Choroid plexus epithelial cell (primary cell): ENCODE results near the gene PARD6G.

ENCODE experiments used
- DNase-seq: peaks from one replicate; pipeline ENCODE4 v3.0.0-alpha.2; 2010; ENCODE audit warnings: low read depth
- H3K4me3 ChIP-seq: 2 replicates; pipeline ENCODE4 v1.5.1; 2011; ENCODE audit warnings: low read depth, mild to moderate bottlenecking, control low read depth, low read length, moderate library complexity
- TF ChIP-seq, protein P1 (sequence below): conservative IDR thresholded peaks from 2 replicates; pipeline ENCODE4 v1.5.1; 2011; ENCODE audit warnings: low read depth, mild to moderate bottlenecking, control low read depth, inconsistent platforms, low read length, moderate library complexity

PARD6G gene

DNA sequence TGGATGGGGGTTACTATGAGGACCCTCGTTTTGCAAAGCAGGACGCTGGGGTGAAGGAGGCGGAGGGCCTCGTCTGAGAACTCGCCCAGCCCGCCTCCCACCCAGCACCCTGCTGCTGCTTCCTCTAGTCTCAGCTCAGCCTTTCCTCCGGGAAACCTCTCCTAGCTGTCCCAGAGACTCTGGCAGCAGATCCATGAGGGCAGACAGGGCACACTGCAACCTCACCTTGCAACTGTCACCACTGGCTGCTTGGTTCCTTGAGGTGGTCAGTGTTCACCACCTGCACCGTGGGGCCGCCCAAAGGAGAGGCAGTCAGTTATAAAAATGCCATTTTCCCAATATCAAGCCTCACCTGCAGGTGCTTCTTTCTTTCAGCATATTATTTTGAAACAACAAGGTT, 45.6 kb downstream of the PARD6G start:
- TF ChIP-seq, protein P1, sequence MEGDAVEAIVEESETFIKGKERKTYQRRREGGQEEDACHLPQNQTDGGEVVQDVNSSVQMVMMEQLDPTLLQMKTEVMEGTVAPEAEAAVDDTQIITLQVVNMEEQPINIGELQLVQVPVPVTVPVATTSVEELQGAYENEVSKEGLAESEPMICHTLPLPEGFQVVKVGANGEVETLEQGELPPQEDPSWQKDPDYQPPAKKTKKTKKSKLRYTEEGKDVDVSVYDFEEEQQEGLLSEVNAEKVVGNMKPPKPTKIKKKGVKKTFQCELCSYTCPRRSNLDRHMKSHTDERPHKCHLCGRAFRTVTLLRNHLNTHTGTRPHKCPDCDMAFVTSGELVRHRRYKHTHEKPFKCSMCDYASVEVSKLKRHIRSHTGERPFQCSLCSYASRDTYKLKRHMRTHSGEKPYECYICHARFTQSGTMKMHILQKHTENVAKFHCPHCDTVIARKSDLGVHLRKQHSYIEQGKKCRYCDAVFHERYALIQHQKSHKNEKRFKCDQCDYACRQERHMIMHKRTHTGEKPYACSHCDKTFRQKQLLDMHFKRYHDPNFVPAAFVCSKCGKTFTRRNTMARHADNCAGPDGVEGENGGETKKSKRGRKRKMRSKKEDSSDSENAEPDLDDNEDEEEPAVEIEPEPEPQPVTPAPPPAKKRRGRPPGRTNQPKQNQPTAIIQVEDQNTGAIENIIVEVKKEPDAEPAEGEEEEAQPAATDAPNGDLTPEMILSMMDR, result no peak
- no peak for DNase-seq
- no peak overlapping the region for H3K4me3 ChIP-seq

DNA sequence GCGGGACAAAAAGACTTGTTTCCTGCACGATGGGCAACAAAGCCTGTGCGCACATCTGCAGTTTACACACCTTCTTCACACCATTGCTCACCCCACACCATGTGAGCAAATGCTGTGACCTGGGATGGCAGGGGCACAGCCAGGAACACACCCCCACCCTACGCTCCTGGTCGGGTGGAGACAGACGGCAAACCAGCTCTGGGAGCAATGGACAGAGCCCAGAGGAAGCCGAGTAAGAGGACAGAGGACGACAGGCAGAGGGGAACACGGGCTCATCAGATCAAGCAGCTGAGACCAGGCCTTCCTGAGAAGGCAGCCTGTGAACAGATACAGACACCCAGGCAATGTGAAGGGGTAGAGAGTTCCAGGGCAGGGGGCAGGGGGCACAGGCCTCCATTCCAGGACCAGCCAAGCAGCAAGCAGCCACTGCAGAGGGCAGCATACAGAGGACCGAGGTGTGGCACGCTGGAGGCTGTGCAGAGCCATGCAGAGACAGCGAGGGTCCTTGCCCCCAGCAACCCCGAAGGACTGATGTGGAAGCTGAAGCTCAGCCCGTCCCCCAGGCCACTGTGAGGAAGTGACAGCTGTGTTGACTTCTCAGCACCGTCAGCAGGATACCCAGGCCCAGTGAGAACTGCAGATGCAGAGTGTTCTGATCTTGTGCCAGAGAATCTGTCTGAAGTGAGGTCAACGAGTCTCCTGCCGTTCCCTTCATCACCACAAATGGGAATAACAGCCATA, 46.2 kb downstream of the PARD6G start:
- TF ChIP-seq, protein P1, result no peak
- H3K4me3 ChIP-seq, result no peak overlapping the region
- peak; percentile 35 for DNase-seq

DNA sequence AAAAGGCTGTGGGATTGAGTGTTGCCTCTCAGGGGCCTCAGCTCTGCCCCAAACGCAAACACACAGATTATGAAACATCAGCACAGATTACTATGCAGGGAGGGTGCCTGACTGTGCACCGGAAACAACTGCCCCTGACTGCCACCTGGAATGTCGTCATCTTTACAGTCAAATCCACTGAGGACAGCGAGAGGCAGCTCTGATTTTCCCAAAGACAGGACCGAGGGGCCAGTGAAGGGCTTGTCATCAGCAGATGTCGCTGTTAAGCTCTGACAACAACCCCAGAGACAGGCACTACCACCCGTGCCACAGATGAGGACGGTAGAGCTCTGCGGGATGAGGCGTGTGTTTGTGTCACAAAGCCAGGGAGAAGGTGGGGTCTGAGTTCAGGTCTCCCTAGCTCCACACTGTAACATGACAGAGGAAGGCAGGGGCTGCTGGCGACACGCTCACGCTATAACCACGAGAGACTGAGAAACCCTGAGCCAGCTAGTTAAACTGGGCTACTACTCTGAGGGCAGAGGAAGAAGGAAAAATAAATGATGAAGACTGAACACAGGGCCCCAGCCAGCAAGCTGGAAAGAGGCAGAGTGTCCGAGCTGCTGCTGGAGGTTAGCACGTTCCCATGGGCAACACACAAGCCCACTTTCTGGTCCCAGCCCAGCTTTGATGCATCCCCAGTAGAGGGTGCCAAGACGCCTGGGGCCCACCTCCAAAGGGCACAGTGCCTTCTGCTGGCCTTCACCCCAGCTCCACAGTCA, 47.0 kb downstream of the PARD6G start:
- TF ChIP-seq, protein P1, result peak; percentile 37
- no peak overlapping the region for H3K4me3 ChIP-seq
- peak; percentile 20 for DNase-seq

DNA sequence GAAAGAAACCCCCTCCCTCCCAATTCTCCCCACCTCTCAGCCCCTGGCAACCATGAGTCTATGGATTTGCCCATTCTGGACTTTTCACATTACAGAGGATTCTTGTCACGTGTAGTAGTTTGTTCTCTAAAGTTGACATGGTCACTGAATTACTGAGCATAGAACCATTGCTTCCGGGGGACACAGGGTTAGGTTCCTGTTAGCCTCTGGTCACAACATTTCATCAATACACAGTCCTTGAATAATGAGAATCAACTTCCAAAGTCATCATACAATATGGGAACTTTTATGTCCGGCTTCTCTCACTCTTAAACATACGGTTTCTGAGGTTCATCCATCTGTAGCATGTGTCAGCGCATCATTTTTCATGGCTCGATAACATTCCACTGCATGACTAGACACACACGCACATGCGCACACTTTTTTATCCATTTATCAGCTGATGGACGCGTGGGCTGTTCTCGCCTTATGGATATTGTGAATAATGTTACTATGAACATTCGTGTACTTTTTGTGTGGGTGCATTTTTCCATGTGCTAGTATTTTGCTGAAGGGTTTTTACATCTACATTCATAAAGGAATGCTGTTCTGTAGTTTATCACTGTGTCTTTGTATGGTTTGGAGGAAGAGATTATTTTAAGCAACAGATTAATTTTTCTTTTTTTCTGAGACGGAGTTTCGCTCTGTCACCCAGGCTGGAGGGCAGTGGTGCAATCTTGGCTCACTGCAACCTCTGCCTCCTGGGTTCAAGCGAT, 48.1 kb downstream of the PARD6G start:
- H3K4me3 ChIP-seq, result no peak overlapping the region
- no peak for DNase-seq
- TF ChIP-seq, protein P1, result no peak

DNA sequence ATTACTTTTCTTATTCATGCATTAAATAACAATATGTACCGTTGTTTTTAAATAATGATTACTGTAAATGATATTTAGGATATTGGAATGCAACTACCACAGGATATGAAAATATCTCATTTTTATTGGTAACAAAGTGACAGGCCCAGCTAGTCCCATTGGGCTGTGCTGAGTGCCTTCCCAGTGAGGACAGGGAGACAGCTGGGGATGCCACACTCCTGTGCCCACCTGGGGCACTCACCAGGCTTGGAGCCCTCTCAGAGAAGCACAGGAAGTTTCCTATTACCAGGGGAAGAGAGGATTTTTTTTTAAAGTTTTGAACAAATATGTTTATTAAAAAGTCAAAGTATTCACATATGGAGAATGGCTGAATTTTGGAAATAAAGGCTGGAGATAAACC, 48.9 kb downstream of the PARD6G start:
- TF ChIP-seq, protein P1, result no peak
- no peak overlapping the region for H3K4me3 ChIP-seq
- no peak for DNase-seq

DNA sequence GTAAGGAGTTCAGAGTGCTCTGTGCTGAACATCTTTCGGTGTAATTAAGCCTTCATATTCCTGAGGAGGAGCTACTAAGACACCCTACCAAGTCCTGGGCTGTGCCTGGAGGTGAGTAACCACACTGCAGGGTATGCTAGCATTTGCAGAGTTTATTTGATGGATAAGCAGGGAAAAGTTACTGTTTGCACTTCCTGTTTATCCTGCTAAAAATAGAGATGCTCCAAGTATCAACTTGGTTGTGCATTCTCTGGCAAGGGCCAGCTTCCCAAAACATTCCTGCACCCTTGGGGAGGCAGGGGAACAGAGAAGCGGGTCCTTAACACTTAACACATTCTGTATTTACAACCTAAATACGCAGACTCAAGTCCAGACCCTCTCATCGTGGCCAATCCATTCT, 49.8 kb downstream of the PARD6G start:
- peak; percentile 17 for DNase-seq

More for the DNA sequence above, 49.8 kb downstream of the PARD6G start:
- TF ChIP-seq, protein P1, result no peak
- no peak overlapping the region for H3K4me3 ChIP-seq
